Stromal cell of bone marrow (primary cell): ENCODE measurements around the gene PSG7.
"Not testable (repeated sequence)": the region's sequence is repeated elsewhere in the genome, so short reads cannot be mapped to it uniquely, and the experiment has no call there.

Source experiments
- DNase-seq: peaks from one replicate; pipeline ENCODE4 v3.0.0-alpha.2; 2012; ENCODE audit warnings: low read depth

The PSG7 gene

DNA sequence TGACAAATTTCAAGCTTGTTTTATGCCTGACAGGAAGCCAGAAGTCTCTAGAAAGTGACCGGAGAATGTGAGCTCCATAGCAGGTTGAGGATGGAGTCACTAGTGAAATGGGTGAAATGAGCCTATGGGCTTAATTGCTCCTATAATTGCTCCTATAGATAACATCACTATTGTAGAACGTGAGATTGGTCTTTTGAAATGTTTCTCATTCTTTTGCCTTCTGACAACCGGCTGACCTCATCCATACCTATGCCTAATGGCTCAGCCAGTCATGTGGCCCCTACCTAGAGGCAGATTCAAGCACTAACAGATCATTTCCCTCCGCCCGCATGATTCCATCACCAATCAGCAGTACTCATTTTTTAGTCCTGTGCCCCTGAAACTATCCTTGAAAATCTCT, 23.5 kb downstream of the PSG7 start:
- DNase-seq, result not testable (repeated sequence)

DNA sequence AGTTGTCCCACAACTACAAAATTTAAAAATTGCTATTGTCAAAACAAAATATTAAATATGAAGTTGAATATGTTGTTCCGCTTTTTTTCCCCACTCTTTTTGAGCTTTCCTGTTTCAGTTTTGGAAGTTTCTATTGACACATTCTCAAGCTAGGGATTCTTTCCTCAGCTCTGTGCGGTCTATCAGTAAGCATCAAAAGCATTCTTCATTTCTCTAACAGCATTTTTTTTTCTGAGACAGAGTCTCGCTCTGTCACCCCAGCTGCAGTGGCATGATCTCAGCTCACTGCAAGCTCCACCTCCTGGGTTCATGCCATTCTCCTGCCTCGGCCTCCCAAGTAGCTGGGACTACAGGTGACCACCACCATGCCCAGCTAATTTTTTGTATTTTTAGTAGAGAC, 24.1 kb downstream of the PSG7 start:
- DNase-seq, result not testable (repeated sequence)

DNA sequence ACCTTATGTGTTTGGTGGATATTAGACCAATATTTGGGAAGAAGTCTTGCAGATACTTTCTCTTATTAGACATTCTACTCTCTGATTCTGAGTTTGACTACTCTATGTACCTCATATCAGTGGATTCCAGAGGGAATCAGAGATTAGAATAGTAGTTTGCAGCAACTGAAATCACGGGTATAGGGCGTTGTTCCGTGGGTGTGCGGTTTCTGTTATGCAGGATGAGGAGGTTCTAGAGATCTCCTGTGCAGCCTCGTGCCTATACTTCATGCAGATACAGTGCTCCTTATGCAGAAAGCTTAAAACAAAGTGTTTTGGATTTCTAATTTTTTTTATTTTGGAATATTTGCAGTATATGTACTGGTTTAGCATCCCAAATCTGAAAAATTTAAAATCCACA, 25.3 kb downstream of the PSG7 start:
- not testable (repeated sequence) for DNase-seq

DNA sequence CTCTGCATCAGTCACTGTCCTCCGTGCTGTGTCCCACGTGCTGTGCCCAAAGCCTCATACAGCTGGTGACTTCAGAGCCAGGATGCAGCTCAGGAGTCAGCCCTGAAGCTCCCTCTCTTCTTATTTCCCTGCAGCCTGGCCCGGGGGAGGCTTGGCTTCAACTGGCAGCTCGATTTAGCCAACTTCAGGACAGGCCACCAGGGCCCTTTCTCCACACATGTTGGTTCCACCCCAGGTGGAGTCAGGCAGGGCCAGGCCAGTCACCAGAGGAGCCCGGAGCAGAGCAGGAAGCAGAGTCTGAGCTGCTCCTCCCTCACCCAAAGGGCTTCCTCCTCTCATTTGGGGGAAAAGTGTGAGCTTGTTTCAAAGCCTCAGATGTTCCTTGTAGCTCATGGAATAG, 30.8 kb downstream of the PSG7 start:
- not testable (repeated sequence) for DNase-seq

DNA sequence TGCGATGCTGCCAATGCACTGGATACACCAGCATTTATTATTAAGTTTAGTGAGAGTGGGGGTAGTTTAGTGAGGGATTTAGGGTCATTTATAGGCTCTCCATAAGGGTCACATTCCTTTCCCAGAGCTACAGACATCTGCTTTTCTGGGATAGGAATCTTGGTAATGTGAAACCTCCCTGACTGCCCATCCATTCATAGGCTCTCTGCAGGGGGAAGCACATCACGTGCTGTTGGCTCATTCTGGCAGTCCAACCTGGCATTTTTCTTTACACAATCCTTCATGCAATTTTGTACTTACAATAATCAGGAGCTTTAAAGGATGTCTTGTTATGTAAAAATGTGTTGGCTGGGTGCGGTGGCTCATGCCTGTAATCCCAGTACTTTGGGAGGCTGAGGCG, 36.4 kb downstream of the PSG7 start:
- not testable (repeated sequence) for DNase-seq

DNA sequence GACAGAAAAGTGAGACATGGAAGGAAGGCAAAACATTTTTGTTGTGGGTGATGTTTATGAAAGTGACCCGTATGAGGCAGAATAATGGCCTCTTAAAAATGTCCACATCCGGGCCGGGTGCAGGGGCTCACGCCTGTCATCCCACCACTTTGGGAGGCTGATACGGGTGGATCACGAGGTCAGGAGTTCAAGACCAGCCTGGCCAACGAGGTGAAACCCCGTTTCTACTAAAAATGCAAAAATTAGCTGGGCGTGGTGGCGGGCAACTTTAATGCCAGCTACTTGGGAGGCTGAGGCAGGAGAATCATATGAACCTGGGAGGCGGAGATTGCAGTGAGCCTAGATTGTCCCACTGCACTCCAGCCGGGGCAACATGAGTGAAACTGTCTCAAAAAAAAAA, 37.3 kb downstream of the PSG7 start:
- not testable (repeated sequence) for DNase-seq

DNA sequence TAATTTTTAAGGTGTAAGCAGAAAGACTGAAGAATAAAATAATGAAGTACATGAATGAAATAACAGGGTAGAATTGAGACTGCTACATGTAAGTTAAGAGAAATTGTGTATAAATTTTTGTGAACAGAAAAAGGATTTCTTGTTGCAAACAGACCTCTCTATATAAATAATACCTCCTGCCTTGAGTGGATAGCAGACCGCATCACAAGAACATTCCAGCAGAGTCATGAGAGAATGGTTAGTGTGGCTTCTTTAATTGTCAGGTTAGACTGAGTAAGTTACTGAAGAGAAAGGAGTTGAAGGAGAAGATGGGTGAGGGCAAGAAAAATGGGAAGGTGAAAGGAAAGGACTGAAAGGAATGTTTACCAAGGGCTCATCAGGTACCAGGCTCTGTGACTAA, 37.9 kb downstream of the PSG7 start:
- DNase-seq, result not testable (repeated sequence)

DNA sequence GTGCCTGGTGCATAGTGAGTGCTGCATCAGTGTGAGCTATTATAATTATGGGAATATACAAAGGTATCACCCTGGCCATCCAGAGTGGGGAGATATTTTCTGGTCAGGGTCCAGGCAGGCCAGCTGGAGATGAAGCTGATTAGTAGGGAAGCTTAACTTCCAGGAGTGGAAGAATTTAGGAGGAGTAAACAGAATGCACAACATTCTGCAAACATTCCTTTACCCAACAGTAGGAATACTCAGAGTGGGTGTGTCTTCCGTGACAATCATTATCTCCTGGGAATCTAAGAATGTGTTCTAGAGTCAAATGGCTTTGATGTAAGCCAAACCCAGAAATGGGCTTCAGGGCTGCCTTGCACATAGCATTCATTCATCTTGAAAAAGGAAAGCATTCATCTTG, 38.4 kb downstream of the PSG7 start:
- not testable (repeated sequence) for DNase-seq

DNA sequence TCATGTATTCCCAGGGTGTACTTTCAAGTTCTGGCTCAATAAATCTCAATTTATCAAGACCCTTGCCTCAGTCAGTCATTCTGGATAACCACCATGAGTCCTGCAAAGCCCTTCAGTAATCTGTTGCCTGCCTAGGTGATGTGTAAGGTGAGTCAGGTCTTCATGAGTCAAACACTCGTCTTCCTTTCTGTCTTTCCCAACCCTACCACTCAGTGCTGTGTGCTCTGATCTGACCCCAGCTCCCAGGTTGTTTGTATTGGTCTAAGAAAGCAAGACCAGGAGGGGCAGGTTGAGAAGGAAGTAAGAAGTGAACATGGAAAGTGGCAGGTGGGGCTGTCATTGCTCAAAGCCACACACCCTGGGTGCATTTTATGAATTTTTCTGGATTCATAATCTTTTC, 39.3 kb downstream of the PSG7 start:
- not testable (repeated sequence) for DNase-seq

DNA sequence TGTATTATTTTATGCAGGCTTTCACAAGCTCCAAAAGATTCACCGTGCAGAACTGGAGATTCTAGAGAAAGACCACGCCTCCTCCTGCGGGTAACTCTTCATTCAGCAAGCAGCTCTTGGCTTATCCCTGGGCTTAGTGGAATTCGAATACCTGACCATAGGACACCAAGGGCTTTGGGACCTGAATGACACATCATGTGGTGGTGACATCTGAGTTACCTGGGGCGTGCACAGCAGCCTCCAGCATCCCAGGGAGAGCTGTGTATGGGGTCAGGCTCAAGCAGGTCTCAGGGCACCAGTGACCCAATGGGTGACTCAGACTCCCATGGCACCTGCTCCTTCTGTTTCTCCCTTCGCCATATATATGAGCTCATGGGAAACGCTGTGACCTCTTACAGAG, 46.6 kb downstream of the PSG7 start:
- DNase-seq, result not testable (repeated sequence)

DNA sequence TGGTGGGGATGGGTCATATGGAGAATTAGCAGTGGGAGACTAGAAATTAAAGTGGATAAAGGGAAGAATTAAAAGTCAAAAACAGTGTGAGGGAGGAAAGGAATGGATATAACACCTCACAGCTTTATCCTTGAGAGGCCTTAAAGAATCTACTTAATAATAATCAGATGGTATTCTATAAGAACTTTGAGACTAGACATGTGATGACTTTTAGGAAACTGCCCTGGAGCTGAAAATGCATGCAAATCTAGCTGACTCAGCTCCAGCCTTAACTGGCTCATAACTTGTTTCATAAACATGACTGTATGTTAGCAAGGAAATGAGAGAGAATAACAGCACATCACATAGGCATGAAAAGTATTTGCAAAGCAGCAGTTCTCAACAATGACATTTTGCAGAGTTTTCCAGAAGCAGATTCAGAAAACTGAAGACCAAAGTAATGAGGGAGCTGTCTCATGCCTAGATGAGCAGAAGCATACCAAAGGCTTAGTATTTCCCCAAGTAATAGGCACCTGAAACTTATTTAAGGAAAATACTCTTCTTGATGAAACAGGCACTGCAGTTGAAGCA, 49.0 kb downstream of the PSG7 start:
- not testable (repeated sequence) for DNase-seq

DNA sequence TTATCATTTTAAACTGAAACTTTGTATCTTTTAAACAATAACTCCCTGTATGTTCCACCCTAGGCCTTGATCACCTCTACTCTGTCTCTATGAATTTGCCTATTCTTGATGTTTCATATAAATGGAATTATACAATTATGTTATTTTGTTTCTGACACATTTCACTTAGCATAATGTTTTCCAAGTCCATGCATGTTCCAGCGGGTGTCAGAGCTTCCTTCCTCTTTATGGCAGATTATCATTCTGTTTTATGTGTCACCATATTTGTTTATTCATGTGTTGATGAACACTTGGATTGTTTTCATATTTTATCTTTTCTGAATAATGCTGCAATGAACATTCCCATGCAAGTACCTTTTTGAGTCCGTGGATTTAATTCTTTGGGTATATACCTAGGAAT, 54.3 kb downstream of the PSG7 start:
- not testable (repeated sequence) for DNase-seq

DNA sequence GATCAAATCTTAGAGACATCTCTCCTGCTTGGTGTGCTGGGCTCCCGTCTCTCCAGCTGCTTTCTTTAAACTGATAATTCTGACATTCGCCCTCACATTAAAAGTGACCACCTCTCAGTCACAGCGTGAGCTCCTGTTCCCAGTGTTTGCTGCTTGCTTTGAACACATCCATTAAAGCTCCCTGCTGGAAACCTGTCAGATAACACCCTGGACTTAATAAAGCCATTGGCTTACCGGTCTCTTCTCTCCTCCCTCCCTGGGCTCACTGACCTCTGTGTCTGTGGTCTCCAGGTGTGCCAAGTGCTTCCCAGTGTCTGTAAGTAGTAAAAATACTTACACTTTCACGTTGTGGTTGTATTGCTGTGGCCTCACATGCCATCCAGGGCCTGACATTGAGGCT, 55.0 kb downstream of the PSG7 start:
- DNase-seq, result not testable (repeated sequence)

DNA sequence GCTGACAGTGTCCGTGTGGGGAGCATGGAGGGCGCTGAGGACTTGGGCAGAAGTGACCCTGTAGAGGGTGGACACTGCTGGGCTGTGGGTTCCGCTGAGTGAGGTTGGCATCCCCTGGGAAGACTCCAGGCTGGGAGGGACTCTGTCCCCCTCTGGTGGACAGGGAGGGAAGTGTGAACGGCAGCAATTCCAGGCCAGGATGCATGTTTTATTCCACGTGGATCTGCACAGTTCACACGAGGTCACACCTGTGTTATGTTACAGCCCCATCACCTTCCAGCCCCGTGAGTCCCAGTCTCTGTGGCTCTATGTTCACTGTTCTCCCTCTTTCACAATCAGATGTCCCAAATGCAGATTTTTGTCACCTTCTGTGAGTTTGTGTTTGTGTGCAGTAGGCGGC, 55.7 kb downstream of the PSG7 start:
- DNase-seq, result not testable (repeated sequence)

DNA sequence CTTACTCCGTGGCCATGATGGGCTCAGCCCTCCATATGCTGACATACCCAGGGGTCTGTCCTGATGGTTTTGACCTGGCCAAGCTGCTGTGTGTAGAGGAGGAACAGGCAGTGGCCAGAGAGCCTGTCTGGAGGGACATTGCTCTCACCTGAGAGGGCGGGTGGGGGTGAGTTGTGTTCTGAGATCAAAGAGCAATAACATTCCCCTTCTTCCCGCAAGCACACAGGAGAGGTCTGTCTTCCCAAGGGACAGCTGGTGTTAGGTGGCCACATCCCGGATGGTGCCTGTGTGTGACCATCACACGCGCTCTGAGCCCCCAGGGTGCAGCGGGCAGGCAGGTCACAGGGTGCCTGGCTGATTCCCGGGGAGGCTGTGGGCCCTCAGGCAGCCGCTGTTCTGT, 56.4 kb downstream of the PSG7 start:
- not testable (repeated sequence) for DNase-seq

DNA sequence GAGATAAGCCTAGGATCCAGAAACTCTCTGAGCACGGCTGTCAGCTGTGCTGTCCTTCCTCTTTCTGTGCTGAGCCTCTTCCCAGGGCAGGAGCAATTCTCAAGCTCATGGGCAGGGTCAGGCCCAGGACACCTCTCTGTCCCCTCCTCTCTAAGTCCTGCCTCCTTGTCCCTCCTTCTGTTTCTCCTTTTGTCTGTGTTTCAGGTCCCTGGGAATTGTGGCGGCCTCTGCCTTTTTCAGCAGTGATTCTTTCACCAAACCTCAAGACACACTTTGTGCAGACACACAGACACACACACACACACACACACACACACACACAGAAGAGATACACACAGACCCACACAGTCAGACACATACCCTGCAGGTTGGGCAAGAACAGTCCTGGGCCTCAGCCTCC, 57.4 kb downstream of the PSG7 start, which contains the start of gene PSG1:
Gene PSG1, minus strand, starts transcription at position 101 of the 400 bp plus-strand sequence. CDS start 132 bp downstream, outside the sequence.
- DNase-seq, result no peak

DNA sequence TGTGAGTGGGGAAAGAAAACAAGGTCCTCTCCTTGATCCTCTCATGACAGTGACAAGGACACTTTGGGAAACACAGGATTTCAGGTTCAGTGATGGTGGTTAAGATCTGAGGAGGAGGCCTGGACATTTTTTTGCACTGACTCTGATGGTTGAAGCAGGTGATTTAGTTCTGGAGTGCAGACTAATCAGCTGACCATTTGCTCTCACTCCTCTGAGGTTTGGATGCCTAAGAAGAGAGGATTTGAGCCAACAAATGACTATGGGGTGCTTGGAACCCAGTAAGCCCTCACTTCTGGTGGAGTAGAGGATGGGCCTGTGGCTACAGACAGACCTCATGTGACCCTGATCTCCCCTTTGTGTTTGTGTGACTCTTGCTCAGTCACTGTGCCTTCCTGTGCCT, 60.4 kb downstream of the PSG7 start:
- peak; percentile 13 for DNase-seq

DNA sequence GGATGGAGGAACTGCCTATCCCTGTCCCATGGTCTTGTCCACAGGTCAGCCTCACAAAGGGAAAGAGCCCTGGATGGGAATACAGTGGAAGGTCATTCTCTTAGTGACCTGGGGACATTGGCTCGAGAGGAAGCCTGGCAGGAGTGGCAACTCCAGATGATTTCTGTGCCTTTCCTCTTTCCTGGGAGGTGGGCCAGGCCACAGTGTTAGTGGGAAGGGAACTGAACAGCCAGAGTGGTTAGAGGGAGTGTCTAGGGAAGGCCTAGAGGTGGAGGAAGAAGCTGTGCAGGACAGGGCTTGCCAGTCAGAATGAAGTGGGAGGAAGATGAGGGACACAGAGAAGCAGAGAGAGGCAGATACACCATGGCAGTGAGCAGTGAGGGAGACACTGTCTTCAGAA, 61.1 kb downstream of the PSG7 start:
- DNase-seq, result not testable (repeated sequence)

DNA sequence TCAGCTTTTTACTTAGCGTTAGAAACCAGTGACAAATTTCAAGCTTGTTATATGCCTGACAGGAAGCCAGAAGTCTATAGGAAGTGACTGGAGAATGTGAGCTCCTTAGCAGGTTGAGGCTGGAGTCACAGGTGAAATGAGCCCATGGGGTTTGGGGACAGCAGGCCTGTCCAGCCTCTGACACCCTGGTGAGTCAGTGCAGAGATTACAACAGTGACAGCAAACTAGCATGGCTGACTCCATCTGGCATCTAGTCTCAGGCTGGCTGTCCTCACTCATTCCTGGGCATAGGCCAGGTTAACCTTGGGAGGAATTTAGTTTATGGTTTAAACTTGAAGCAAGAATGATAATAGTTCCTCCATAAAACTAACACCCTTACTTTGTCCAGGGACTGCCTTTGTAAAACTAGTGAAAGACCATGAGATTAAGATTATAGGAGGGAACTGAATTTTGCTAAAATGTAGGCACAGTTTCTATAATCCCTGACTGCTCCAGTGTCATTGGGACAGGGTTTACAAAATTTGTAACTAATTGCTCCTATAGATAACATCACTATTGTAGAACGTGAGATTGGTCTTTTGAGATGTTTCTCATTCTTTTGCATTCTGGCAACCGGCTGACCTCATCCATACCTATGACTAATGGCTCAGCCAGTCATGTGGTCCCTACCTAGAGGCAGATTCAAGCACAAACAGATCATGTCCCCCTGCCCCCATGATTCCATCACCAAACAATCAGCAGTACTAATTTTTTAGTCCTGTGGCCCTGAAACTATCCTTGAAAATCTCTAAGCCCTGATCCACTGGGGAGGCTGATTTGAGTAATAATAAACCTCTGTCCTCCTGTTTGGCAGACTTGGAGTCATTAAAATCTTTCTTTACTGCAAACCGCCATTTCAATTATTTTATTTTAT, 61.9 kb downstream of the PSG7 start:
- not testable (repeated sequence) for DNase-seq

DNA sequence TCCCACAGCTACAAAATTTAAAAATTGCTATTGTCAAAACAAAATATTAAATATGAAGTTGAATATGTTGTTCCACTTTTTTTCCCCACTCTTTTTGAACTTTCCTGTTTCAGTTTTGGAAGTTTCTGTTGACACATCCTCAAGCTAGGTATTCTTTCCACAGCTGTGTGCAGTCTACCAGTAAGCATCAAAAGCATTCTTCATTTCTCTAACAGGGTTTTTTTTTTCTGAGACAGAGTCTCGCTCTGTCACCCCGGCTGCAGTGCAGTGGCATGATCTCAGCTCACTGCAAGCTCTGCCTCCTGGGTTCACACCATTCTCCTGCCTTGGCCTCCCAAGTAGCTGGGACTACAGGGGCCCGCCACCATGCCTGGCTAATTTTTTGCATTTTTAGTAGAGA, 62.9 kb downstream of the PSG7 start:
- DNase-seq, result not testable (repeated sequence)
